NCI-H1436 treated with DMSO at 0.1 percent for 48 hours (cell line): ENCODE measurements around the gene STAT4.

Source experiments
- DNase-seq: peaks from one replicate; lab custom pipeline; 2025; lab: John Stamatoyannopoulos, UW

The STAT4 gene

DNA sequence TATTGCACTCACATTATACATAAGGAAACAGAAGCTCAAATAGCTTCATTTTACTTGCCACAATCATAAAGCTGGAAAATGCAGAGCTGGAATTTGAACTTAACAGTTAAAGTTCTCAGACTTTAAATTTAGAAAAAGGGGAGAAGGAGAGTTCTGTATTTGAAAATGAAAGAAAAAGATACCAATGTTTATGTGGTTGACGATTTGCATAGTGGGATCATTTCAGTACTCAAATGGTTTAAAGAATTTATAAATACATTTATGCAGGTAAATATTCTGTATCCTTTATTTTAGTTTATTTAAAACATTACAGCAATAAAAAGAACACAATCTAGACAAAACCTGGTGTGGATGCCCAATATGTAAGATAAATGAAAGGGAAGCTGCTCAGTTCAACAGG is 25.5 kb upstream of the STAT4 start:
- no peak for DNase-seq

DNA sequence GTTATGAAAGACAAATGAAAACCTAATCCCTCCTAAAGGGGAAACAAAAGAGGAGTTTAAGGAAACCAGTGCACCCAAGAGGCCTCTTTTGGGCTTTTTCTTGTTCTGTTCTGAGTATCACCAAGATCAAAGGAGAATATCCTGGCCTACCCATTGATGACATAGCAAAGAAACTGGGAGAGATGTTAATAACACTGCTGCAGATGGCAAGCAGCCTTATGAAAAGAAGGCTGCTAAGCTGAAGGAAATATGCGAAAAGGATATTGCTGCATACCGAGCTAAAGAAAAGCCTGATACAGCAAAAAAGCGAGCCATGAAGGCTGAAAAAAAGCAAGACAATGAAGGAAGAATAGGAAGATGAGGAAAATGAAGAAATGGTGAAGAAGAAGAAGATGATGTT is 23.6 kb upstream of the STAT4 start:
- DNase-seq: no peak

DNA sequence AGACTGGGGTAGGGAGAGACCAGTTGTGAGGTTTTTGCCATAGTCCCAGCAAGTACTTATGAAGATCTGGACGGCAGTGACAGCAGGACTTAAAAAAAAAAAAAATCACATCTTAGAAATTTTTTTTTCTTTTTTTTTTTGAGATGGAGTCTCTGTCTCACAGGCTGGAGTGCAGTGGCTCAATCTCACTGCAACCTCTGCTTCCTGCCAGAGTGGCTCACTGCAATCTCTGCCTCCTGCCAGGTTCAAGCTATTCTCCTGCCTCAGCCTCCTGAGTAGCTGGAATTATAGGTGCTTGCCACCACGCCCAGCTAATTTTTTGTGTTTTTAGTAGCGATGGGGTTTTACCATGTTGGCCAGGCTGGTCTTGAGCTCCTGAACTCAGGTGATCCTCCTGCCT is 22.4 kb upstream of the STAT4 start:
- DNase-seq: no peak

DNA sequence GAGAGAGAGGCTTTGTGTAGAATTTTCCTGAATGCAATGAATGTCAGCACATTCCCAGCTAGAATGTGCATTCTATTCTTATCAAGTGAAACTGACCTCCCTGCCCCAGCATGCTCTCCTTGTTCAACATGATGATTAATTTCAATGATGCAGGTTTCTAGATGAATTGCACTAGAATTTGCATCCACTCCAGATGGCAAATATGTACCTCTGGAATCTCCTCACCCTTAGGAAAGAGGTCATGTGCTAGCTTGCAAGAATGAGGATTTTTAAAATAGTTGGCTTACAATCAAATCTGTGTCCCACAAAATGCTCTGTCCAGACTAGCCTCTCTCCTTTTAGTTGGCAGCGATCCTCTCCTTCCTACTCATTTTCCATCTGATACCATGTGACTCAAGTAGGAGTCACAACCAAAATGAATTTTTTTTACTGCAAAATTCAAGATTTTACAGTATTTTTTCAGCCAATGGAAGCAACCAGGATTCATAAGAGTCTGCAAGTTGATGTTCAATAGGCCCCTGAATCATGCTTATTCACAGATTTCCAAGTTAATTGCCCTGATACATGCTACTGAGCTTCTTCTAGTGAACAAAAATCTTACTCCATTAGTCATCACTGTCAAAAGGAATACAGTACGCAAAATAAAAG is 21.0 kb upstream of the STAT4 start:
- no peak for DNase-seq

DNA sequence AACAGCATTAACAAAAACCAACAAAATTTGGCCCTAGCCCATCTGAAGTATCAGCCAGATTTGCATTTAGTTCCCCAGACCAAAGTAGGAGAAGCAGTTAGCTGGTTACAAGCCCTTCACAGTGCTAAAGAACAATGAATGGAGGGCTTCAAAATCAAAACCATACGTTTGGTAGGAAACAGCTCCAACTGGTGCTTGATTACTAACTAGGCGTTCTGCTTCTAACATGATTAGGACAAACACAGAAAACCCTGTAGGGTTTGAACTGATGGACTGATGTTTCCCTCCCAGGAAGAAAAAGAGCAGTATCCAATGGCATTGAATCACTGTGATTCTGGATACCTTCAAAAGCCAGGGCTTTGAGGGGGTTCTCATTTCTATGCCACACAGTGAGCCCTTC is 20.5 kb upstream of the STAT4 start:
- DNase-seq: no peak

DNA sequence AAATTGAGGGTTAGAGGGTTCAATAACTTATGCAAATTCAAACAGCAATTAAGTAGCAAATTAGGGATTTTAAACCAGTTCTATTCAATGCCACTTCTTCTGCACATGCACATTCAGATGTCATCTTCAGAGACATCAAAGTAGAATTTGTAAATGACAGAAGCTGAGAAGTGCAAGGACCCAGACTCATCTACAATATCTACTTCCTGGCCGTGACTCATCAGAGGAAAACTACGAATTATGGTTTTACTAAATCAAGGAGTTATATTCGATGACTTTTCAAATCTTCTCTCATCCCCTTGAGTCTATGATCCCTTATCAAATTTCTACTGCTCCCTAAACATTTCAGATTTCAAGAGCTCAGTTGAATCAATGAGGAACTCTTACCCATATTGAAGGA is 20.0 kb upstream of the STAT4 start:
- DNase-seq: no peak

DNA sequence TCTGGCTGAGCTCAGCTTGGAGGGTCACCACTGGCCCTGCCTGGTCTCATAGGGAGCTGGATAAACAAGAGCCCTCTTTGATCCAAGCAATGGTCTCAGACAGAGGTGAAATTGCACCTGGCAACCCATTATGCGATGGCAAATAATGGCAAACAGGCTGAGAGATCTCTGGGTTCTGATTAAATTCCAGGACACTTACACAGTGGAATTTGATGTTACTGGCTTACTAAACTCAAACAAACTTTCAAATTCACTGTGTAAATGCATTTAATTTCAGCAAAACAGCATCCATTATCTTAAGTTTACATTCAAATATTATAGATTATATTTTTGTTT is 19.5 kb upstream of the STAT4 start:
- no peak for DNase-seq

DNA sequence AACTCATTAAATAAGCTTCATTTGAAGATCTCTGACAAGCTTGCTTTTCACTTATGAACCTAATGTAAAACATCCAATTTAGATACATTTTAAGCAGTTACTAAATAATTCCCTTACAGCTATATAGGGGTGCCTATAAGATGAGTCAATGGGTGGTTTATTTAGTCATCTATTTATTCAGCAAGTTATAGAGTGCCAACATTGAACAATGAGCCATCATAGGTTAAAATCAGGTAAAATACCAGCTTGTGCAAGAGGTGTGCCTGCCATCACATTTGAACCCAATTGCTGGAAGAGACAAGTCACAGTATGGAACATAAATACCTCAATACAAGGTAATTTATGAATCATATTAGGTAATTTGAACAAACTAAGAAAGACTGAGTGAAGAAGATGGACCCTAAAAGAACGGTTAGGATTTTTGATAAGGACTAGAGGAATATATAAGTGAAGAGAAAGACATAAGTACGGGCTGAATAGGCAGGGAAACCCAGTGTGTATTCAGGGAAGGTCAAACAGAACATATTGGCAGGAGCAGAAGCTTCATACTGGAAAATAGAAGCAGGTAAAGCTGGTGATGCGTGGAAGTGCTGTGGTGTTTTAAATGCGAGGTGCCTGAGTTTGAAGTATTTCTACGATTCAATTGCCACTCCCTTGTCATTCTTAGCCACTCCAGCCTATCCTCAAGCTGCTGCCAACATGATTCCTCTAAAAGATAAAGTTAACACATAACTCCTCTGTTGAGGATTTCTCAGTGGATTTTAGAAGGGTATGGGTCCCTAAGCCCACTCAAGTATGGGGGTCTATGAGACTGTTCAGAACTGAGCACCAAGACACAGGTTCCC is 18.9 kb upstream of the STAT4 start:
- DNase-seq: no peak

DNA sequence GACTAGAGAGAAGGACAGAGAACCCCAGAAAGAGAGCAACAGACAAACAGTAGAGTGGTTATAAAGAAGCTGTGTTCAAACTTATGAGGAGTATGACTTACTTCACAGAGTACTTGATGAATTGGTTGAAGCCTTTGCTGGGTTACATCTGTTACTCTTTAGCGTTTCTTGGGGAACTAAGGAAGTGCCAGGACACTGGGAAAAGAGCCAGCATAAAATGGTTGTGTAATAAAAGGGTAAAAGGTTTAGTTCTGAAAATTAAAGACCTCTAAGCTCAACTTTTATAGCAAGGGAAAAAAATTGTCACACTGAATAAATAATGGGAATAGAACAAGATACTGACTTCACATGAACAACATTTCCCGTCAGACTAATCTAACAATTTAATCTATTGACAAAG is 17.0 kb upstream of the STAT4 start:
- DNase-seq: no peak

DNA sequence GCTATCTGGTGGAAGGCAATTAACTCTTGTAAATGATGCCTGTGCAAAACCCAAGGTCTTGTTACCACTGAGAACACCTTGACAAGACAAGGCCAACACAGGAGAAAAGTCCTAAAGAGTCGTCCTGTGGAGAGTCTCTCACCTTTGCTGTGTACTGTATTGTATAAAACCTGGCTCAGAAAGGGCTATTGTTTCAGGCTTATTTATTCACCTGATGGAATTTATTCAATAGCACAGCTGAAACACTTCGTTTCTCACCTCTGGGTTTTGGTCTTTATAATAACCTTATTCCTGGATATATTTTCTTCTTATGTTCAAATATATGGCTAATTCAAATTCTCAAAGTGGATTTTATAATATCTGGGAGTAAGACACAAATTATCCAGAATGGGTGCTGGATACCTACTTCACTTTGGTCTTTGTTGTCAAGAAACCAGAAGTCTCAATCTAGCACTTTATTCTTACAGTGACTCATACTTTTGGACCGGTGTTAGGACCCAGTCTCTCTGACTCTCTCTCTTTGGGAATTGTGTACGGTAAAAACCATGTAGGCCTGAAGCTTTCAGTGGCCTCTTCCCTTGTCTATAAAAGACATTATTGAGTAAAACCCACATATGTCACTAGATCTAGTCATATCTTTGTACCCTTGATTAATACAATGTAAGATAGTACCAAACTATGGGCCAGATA is 16.1 kb upstream of the STAT4 start:
- DNase-seq: no peak

DNA sequence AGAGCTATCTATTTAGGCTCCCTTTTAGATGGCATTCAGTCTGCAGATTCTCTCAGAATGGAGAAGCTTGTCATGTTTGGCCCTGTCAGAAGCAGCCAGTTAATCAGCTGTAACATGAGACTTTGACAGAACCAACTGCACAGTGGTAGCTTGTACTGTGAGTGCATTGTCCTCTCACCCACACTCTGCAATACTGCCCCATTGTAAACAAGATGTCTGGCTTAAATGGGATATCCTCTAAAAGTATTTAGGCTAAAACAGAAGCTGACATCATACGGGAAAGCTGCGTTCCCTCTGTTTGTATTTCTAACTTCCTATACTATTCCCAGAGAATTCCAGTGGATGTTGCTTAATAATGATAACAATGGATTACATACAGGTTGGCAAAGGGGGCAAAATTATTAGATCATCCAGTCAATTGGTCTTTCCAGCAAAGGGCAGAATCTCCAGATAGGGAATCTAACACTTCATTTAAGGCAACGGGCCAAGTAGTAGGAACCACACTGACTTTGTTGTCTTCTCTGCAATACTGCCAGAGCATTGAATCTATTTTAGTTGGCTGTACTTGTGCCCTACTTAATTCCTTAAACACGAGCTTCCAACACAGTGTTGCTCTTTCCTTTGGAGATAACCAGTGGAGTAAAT is 15.4 kb upstream of the STAT4 start:
- no peak for DNase-seq

DNA sequence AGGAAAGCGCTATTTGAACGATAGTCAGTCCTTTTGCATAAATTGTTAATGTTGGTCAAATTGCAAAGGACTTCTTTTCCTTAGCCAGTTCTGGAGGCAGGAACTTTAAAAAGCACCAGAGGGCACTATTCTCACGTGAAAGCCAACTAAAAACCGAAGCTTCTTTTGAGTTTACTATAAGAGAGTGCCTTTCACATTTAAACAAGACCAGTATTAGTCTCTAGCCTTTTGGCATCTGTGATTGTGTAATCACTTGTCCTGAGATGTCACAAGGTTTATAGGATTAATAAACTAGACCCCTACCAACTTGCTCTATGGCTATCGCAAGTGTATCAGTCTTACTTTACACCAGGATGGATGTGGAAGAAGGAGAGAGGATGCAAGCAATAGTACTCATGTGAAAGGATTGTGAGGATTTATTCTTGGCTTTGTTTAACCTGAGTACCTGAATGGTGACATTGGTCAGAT is 14.4 kb upstream of the STAT4 start:
- DNase-seq: no peak

DNA sequence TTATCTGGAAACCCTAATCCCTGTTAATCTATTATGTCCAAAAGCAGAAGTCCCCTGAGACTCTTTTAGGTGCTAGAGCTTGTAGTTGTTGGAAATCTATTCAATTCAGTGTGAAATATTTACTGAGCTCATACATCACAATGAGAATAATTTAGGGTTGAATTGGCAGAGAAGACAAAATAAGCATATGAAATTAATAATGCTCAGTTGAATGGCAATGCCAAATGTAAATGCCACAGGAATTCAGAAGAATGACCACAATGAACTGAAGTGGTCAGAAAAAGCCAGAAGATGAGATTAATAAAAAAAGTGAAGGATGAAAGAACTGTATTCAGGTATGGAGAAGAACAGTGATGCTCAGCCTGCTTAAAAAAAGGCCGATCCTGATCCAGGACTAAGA is 8.0 kb upstream of the STAT4 start:
- DNase-seq: no peak

DNA sequence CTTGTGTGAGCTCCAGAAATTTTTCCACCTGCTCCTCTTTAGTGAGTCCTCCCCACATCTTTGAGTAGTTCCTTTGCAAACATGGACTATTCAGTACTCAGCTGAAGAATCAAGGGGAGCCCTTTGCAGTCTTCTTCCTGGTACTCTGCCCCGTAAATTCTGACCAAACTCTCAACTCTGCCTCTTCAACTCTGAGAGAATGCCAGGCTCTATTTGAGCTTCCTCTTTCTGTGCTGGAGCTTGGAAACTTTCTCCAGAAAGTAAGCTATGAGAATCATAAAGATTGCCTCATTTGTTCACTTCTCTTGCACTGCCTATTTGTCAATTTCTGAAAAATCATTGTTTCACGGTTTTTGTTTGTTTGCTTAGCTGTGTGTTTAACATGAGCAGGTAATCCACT is 7.4 kb upstream of the STAT4 start:
- no peak for DNase-seq

DNA sequence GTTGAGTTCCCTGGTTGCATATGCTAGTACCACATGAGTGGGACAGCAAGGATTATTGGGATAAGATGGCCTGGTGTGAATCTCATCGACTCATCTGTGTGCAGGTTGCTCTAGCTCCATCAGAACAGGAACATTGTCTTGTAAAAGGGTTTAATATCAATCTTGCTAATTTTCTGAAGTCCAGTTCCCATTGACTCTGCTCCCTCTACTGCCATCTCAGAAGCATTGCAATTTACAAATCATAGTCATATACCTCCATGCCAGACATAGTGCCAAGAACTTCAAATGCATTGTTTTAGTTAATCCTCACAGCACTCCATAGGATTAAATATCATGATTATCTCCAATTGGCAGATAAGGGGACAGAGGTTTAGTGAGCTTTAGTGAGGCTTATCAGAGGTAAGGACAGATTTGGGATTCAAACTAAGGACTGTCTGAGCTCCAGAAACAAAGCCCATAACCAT is 4.8 kb upstream of the STAT4 start:
- DNase-seq: peak; percentile 5

DNA sequence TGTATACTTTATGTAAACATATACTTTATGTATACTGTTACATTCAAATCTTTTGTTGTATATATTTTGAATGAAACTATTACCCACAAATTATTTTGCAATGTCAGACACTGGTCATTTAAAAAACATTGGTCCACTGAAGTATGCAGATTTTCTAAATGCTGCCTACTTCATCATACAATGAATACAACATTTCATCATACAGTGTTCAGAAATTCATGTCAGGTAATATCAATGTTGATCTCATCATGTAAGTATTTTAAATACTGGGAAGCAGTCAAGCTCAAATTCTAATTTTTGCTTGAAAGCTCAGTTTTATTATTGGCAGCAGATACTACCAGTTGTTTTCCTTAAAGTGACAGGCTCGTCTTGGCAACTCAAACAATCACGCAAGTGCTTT is 2.9 kb upstream of the STAT4 start:
- DNase-seq: no peak

DNA sequence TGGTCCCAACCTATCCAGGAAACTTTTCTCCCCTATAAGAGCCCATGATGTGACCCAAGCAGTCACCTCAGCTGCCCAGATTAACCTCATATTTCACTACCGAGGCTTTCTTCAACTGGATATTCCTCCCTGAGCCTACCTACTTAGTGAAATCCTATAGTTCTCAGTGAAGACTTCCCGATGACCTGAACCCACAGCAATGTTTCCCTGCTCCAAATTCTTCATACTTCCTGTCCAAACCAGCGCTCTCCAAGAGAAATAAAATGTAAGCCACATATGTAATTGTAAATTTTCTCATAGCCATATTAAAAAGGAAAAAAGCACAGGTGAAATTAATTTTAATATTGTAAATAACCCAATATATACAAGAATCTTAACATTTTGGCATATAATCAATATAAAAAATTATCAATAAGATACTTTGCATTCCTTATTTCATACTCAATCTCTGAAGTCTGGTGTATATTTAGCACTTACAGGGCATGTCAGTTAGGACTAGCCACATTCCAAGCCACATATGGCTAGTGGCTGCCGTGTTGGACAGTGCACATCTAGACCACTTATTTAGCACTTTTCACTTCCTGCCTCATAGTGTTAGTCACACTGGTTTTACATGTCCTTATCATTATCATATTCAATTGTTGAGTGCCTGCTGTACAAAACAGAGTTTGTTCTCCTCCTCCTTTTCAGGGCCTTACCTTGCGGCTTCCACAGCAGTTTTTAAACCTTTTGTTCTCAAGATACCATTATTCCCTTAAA is 1.9 kb upstream of the STAT4 start:
- no peak for DNase-seq

DNA sequence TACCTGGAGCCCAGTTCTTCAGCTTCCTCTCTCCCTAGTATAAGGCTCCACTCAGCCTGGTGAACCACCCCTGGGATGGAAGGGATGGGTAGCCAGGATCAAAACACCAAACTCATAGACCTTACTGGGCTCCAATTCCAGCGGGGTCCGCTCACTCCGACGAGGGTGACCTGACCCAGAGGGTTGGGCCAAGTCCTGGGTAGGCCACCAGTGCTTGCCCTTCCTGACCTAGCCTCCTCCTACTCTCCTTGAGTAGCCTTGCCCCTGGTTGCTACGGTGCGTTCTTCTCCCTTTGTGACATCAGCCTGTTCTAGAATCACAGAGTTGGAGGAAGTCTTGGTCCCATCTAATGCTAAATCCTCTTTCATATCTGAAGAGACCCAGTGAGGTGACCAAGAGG is 537 bp upstream of the STAT4 start:
- DNase-seq: no peak

DNA sequence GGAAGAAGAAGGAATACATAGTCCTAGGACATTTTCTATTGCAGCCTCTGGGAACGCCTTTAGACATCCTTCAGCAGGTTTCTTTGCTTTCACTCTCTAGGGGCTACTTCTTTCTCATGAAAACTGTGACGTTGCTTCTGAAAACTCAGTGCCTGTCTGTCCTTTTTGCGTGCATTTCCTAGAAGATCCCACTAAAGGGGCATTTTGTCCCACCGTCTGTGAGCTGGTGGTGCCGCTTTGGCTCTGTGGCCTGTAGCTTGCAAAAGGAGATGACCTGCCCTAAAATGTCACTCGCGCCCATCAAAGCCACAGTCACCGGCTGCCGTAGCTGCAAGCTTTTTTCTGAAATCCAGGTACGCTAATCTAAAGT is 579 bp downstream of the STAT4 start:
- no peak for DNase-seq

DNA sequence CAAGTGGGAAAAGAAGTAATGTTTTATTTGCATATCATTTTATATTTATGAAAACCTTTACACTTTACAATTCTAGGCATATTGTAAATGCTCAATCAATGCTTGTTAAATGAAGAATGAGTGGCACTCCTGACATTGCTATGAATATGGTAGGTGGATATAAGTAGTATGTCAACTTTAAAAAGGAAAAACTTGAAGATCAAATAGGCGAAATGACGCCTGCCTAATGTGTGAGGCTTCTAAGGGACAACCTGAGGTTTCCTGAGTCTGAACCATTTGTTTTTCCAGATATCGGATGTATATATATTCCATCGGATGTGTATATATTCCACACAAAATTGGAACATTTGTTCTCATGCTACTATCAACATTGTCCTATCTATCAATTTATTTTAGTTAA is 1.4 kb downstream of the STAT4 start:
- DNase-seq: no peak

DNA sequence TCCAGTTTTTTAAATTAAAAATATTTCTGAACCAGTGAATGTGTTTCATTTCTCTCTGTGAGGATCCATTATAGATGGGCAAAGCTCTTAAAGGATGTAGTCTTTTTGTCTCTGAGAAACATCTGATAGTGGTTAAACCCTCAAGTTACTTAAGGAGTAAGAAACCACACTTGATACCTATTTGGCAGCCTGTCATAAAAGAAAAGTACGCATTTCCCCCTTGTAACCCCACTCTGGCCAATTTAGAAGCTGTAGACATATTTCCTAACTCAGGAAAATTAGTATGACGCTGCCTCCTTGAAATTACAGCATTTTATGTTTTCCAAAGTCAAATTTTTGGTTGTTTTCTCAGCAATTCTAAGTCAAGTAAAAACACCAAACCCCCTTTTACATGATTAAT is 2.0 kb downstream of the STAT4 start:
- DNase-seq: no peak

DNA sequence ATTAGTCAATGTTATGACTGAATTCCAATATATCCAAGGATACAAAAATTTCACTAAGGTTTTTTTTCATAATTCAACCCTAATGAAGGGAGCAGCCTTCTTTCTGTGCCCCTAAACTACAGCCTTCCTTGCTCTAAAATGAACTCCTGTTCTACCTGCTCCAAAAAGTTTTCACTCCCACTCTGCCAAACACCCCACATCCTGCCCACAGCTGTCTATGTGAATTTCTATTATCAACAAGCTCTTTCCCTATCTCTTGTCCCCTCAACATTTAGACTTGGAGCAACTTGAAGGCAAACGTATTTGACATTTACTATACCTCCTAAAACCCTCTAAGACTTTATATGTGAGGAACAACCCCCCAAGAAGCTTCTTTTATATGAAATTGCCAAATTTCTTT is 2.5 kb downstream of the STAT4 start:
- no peak for DNase-seq
